H9 (cell line): ENCODE results near the gene ARHGAP24. TPM values are rescaled to one million over a fixed set of nuclear protein-coding genes. Genes with fewer than 3 reads are reported as not detected.

Experiments used
- DNase-seq: peaks from one replicate; pipeline ENCODE4 v3.0.0-alpha.2; 2017
- H2AFZ ChIP-seq: one replicate; pipeline ENCODE4 v1.6.1; 2013; ENCODE audit warnings: mild to moderate bottlenecking, low read length, control low read depth, moderate library complexity
- H2AK5ac ChIP-seq: 2 replicates; pipeline ENCODE4 v1.6.1; 2013; ENCODE audit warnings: low read length, control low read depth, mixed read lengths; ENCODE audit not compliant: insufficient read length
- H2BK120ac ChIP-seq: one replicate; pipeline ENCODE4 v1.6.1; 2013; ENCODE audit warnings: low read depth, mild to moderate bottlenecking, low read length, control low read depth, inconsistent platforms; ENCODE audit not compliant: poor library complexity, severe bottlenecking
- H2BK12ac ChIP-seq: 2 replicates; pipeline ENCODE4 v1.6.1; 2013; ENCODE audit warnings: low read length, control low read depth, mixed read lengths, low read depth; ENCODE audit not compliant: insufficient read length
- H2BK15ac ChIP-seq: 2 replicates; pipeline ENCODE4 v1.6.1; 2013; ENCODE audit warnings: low read depth, low read length, control low read depth
- H2BK20ac ChIP-seq: one replicate; pipeline ENCODE4 v1.6.1; 2013; ENCODE audit warnings: low read depth, mild to moderate bottlenecking, low read length, control low read depth, inconsistent platforms; ENCODE audit not compliant: poor library complexity, severe bottlenecking
- H2BK5ac ChIP-seq: 2 replicates; pipeline ENCODE4 v1.6.1; 2013; ENCODE audit warnings: low read length, control low read depth, mixed read lengths; ENCODE audit not compliant: insufficient read length
- H3K14ac ChIP-seq: 2 replicates; pipeline ENCODE4 v1.6.1; 2013; ENCODE audit warnings: low read length, control low read depth; ENCODE audit not compliant: insufficient read depth
- H3K18ac ChIP-seq: 2 replicates; pipeline ENCODE4 v1.6.1; 2013; ENCODE audit warnings: low read depth, mild to moderate bottlenecking, mixed read lengths, low read length, control low read depth; ENCODE audit not compliant: insufficient read length
- H3K23ac ChIP-seq: 2 replicates; pipeline ENCODE4 v1.6.1; 2013; ENCODE audit warnings: low read length, control low read depth, mixed read lengths, low read depth; ENCODE audit not compliant: insufficient read length
- H3K23me2 ChIP-seq: 2 replicates; pipeline ENCODE4 v1.6.1; 2013; ENCODE audit warnings: low read depth, mild to moderate bottlenecking, mixed read lengths, low read length, control low read depth; ENCODE audit not compliant: insufficient read length, poor library complexity, severe bottlenecking
- H3K27ac ChIP-seq: 2 replicates; pipeline ENCODE4 v1.5.1; 2013; ENCODE audit warnings: low read length, control low read depth, mixed read lengths, low read depth; ENCODE audit not compliant: insufficient read length
- H3K27me3 ChIP-seq: 2 replicates; pipeline ENCODE4 v1.6.1; 2013; ENCODE audit warnings: low read length, control low read depth, inconsistent platforms; ENCODE audit not compliant: insufficient read depth
- H3K4ac ChIP-seq: 2 replicates; pipeline ENCODE4 v1.6.1; 2013; ENCODE audit warnings: low read depth, mild to moderate bottlenecking, control low read depth, inconsistent platforms, low read length, moderate library complexity
- H3K4me1 ChIP-seq: 2 replicates; pipeline ENCODE4 v1.6.1; 2013; ENCODE audit warnings: low read length, control low read depth, inconsistent platforms; ENCODE audit not compliant: insufficient read depth
- H3K4me2 ChIP-seq: 2 replicates; pipeline ENCODE4 v1.6.1; 2013; ENCODE audit warnings: low read length, control low read depth, mixed read lengths; ENCODE audit not compliant: insufficient read length, insufficient read depth
- H3K56ac ChIP-seq: 2 replicates; pipeline ENCODE4 v1.6.1; 2013; ENCODE audit warnings: low read depth, mild to moderate bottlenecking, mixed read lengths, low read length, control low read depth; ENCODE audit not compliant: insufficient read length
- H3K79me1 ChIP-seq: 2 replicates; pipeline ENCODE4 v1.6.1; 2013; ENCODE audit warnings: low read depth, mild to moderate bottlenecking, moderate library complexity, low read length, control low read depth, inconsistent platforms; ENCODE audit not compliant: insufficient read depth, poor library complexity, severe bottlenecking
- H3K79me2 ChIP-seq: 2 replicates; pipeline ENCODE4 v1.6.1; 2013; ENCODE audit warnings: low read length, control low read depth, inconsistent platforms; ENCODE audit not compliant: insufficient read depth
- H3K9ac ChIP-seq: 2 replicates; pipeline ENCODE4 v1.6.1; 2013; ENCODE audit warnings: low read length, control low read depth, mixed read lengths; ENCODE audit not compliant: insufficient read length; ENCODE audit errors: extremely low read depth
- H3K9me3 ChIP-seq: one replicate; pipeline ENCODE4 v1.6.1; 2013; ENCODE audit warnings: low read depth, low read length, inconsistent platforms; ENCODE audit not compliant: control insufficient read depth
- H3T11ph ChIP-seq: one replicate; pipeline ENCODE4 v1.6.1; 2013; ENCODE audit warnings: mild to moderate bottlenecking, low read length, control low read depth, inconsistent platforms
- H4K20me1 ChIP-seq: one replicate; pipeline ENCODE4 v1.6.1; 2013; ENCODE audit not compliant: control insufficient read depth, insufficient read length, insufficient read depth
- H4K5ac ChIP-seq: 2 replicates; pipeline ENCODE4 v1.6.1; 2013; ENCODE audit warnings: low read depth, mild to moderate bottlenecking, mixed read lengths, low read length, control low read depth; ENCODE audit not compliant: insufficient read length
- H4K8ac ChIP-seq: replicated peaks from 2 replicates; pipeline ENCODE4 v1.6.1; 2013; ENCODE audit warnings: low read length, control low read depth, mixed read lengths, low read depth; ENCODE audit not compliant: insufficient read length
- H4K91ac ChIP-seq: 2 replicates; pipeline ENCODE4 v1.6.1; 2013; ENCODE audit warnings: low read depth, mild to moderate bottlenecking, moderate library complexity, mixed read lengths, low read length, control low read depth; ENCODE audit not compliant: insufficient read length
- H3K27ac Mint-ChIP-seq, 3 experiments: 2 replicates in 2 of 3; 3 replicates in 1 of 3; pipeline ENCODE4 v1.8.0; 2020 to 2021; ENCODE audit warnings: mixed read lengths in 3 of 3, mild to moderate bottlenecking in 1 of 3, moderate library complexity in 1 of 3
- H3K27me3 Mint-ChIP-seq: 2 replicates; pipeline ENCODE4 v1.8.0; 2021; ENCODE audit warnings: low read depth, mild to moderate bottlenecking, moderate library complexity, mixed read lengths
- H3K36me3 Mint-ChIP-seq, 3 experiments: 2 replicates in 2 of 3; 3 replicates in 1 of 3; pipeline ENCODE4 v1.8.0; 2020 to 2021; ENCODE audit warnings: low read depth in 3 of 3, mixed read lengths in 3 of 3; ENCODE audit not compliant: insufficient read depth in 1 of 3
- H3K4me1 Mint-ChIP-seq, 2 experiments: 2 replicates each; pipeline ENCODE4 v1.8.0; 2020; ENCODE audit warnings: mixed read lengths in 2 of 2
- H3K4me3 Mint-ChIP-seq, 2 experiments: 2 replicates in 1 of 2; 3 replicates in 1 of 2; pipeline ENCODE4 v1.8.0; 2020 to 2021; ENCODE audit warnings: mild to moderate bottlenecking in 2 of 2, mixed read lengths in 2 of 2, moderate library complexity in 1 of 2
- H3K9me3 Mint-ChIP-seq, 2 experiments: 2 replicates in 1 of 2; 3 replicates in 1 of 2; pipeline ENCODE4 v1.8.0; 2020; ENCODE audit warnings: mild to moderate bottlenecking in 2 of 2, mixed read lengths in 2 of 2, moderate library complexity in 1 of 2
- WGBS: extraction: QIAGEN DNeasy Blood & Tissue Kit; methylation state at CpG from one replicate; pipeline ENCODE4 v1.1.7; 2013; ENCODE audit warnings: missing lambda C conversion rate, low lambda C conversion rate, mixed read lengths; ENCODE audit not compliant: insufficient read length; ENCODE audit errors: extremely low coverage; 5-methylcytosine and 5-hydroxymethylcytosine counted together
- total RNA-seq: library from RNA; stranded (reverse); gene quantifications from 2 replicates; pipeline ENCODE4 v1.2.1, GENCODE V29; 2021
- TF ChIP-seq, protein P1 (sequence below): fragments of 200-600 bp; sonication (generic); conservative IDR thresholded peaks from 3 replicates; pipeline ENCODE4 v1.8.0; 2021; ENCODE audit warnings: antibody characterized with exemption, mild to moderate bottlenecking

ARHGAP24 gene
- total RNA-seq, 1 experiment from 2014 or later = 0.37 TPM

DNA sequence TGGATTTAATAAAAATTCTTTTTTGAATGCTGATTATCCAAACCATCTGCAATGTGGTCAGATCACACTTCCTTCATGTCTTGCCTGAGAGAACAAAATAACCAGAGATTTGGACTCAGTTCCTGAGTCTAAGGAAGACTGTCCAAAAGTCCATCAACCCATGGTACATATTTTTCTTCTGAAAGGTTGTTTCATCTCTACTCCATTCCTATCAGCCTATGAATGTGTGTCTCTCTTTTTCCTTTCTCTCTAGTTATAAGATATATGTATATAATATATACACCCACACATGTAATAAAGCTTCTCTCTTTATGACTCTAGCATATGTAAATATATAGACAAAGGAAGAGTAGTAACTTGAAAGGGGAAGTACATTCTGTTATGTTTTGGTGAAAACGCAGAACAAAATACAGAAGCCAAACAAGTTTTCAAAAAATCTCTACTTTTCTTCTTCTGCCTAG is 226.9 kb downstream of the ARHGAP24 start:
- H2AFZ ChIP-seq = no peak overlapping the region
- no peak overlapping the region for H3K14ac ChIP-seq
- no peak overlapping the region for H3K4ac ChIP-seq
- Mint-ChIP-seq H3K27ac (no peak overlapping the region), H3K9me3 (no peaks in the 10 kb centered on the region), H3K36me3 (no peaks in the 10 kb centered on the region), H3K27me3 (no peaks in the 10 kb centered on the region), H3K4me1 (peaks cover 3 to 9% of the 10 kb centered on the region in 2 experiments; a peak in 2 of 4 replicates), H3K4me3 (no peak overlapping the region)
- no peak overlapping the region for H3K27ac ChIP-seq
- WGBS = no CpG with 5 or more reads among the region's 1 CpG
- H2BK5ac ChIP-seq = no peak overlapping the region
- H2AK5ac ChIP-seq = no peak overlapping the region
- no peak overlapping the region for H3K23ac ChIP-seq
- H3K56ac ChIP-seq = no peak overlapping the region
- H3T11ph ChIP-seq = no peak overlapping the region
- no peak overlapping the region for H2BK12ac ChIP-seq
- H3K18ac ChIP-seq = no peak overlapping the region
- TF ChIP-seq, protein P1, sequence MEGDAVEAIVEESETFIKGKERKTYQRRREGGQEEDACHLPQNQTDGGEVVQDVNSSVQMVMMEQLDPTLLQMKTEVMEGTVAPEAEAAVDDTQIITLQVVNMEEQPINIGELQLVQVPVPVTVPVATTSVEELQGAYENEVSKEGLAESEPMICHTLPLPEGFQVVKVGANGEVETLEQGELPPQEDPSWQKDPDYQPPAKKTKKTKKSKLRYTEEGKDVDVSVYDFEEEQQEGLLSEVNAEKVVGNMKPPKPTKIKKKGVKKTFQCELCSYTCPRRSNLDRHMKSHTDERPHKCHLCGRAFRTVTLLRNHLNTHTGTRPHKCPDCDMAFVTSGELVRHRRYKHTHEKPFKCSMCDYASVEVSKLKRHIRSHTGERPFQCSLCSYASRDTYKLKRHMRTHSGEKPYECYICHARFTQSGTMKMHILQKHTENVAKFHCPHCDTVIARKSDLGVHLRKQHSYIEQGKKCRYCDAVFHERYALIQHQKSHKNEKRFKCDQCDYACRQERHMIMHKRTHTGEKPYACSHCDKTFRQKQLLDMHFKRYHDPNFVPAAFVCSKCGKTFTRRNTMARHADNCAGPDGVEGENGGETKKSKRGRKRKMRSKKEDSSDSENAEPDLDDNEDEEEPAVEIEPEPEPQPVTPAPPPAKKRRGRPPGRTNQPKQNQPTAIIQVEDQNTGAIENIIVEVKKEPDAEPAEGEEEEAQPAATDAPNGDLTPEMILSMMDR = no peak
- no peak overlapping the region for H4K5ac ChIP-seq
- H3K79me2 ChIP-seq = no peaks in the 10 kb centered on the region
- H3K4me2 ChIP-seq = no peak overlapping the region
- H3K79me1 ChIP-seq = no peaks in the 10 kb centered on the region
- H3K9me3 ChIP-seq = no peaks in the 10 kb centered on the region
- H3K27me3 ChIP-seq = no peaks in the 10 kb centered on the region
- no peak overlapping the region for H3K9ac ChIP-seq
- no peaks in the 10 kb centered on the region for H4K20me1 ChIP-seq
- H4K91ac ChIP-seq = no peak overlapping the region
- no peak overlapping the region for H2BK15ac ChIP-seq
- DNase-seq = no peak
- no peak overlapping the region for H2BK20ac ChIP-seq
- no peak overlapping the region for H4K8ac ChIP-seq
- H2BK120ac ChIP-seq = no peak overlapping the region
- no peaks in the 10 kb centered on the region for H3K23me2 ChIP-seq
- no peaks in the 10 kb centered on the region for H3K4me1 ChIP-seq
